GM21526 (cell line): ENCODE results near the gene SPIN4.
A peak's percentile ranks its signal among the peaks of the same experiment; 100 is the strongest.
"Not testable (repeated sequence)": the region's sequence is repeated elsewhere in the genome, so short reads cannot be mapped to it uniquely, and the experiment has no call there.

ENCODE experiments used
- ATAC-seq: cut with Tn5 transposase; IDR thresholded peaks from one replicate; pipeline ENCODE4 v1.9.1; 2021; ENCODE audit warnings: moderate library complexity; ENCODE audit not compliant: unreplicated experiment, low FRiP score

Gene SPIN4

GRCh38 chrX:63350941-63351616, at the start of gene SPIN4:
TSS of gene SPIN4 (minus strand) at chrX:63351332. CDS start at chrX:63350819, 513 bp downstream.
- peak; percentile 84 for ATAC-seq

GRCh38 chrX:63400340-63400739, 49.2 kb upstream of the SPIN4 start:
- ATAC-seq: no peak

- ATAC-seq: no peak
These were observed 43.7 kb upstream of the SPIN4 start for GRCh38 chrX:63394872-63395271.

GRCh38 chrX:63393094-63393493, 42.0 kb upstream of the SPIN4 start:
- ATAC-seq: not testable (repeated sequence)

- no peak for ATAC-seq
These were observed 36.3 kb upstream of the SPIN4 start for GRCh38 chrX:63387411-63387810.

- not testable (repeated sequence) for ATAC-seq
These were observed 33.1 kb upstream of the SPIN4 start for GRCh38 chrX:63384263-63384662.

- ATAC-seq: not testable (repeated sequence)
These were observed 21.9 kb upstream of the SPIN4 start for GRCh38 chrX:63373012-63373411.

GRCh38 chrX:63367699-63368098, 16.6 kb upstream of the SPIN4 start:
- not testable (repeated sequence) for ATAC-seq

GRCh38 chrX:63363788-63364187, 12.7 kb upstream of the SPIN4 start:
- ATAC-seq: no peak

GRCh38 chrX:63361494-63361893, 10.4 kb upstream of the SPIN4 start:
- no peak for ATAC-seq

- ATAC-seq: no peak
These were observed 3.4 kb upstream of the SPIN4 start for GRCh38 chrX:63354484-63354883.

GRCh38 chrX:63350465-63350877, 661 bp downstream of the SPIN4 start:
- peak; percentile 52 for ATAC-seq

- no peak for ATAC-seq
These were observed 1.8 kb downstream of the SPIN4 start for GRCh38 chrX:63349307-63349706.

GRCh38 chrX:63330681-63331080, 20.5 kb downstream of the SPIN4 start:
- ATAC-seq: no peak

- no peak for ATAC-seq
These were observed 23.3 kb downstream of the SPIN4 start for GRCh38 chrX:63327788-63328187.

- no peak for ATAC-seq
These were observed 51.5 kb downstream of the SPIN4 start for GRCh38 chrX:63299596-63299995.
